Mesodermal cell (in vitro differentiated cells): ENCODE measurements around the gene GULP1.
A peak's percentile ranks its signal among the peaks of the same experiment; 100 is the strongest.

Experiments used
- H3K27ac ChIP-seq: 2 replicates; pipeline ENCODE4 v1.7.0; 2013; ENCODE audit warnings: mild to moderate bottlenecking, low read depth, low read length, moderate library complexity; ENCODE audit not compliant: severe bottlenecking
- H3K36me3 ChIP-seq: 2 replicates; pipeline ENCODE4 v1.7.1; 2013; ENCODE audit warnings: mild to moderate bottlenecking, low read length, moderate library complexity; ENCODE audit not compliant: control insufficient read depth, insufficient read depth
- H3K4me1 ChIP-seq: one replicate; pipeline ENCODE4 v1.7.1; 2013; ENCODE audit warnings: mild to moderate bottlenecking, low read length; ENCODE audit not compliant: insufficient read depth, control insufficient read depth, poor library complexity, severe bottlenecking
- H3K4me3 ChIP-seq: 2 replicates; pipeline ENCODE4 v1.7.0; 2013; ENCODE audit warnings: low read length, control low read depth, mild to moderate bottlenecking; ENCODE audit not compliant: insufficient read depth, poor library complexity, severe bottlenecking; ENCODE audit errors: extremely low read depth
- H3K9me3 ChIP-seq: 2 replicates; pipeline ENCODE4 v1.7.1; 2013; ENCODE audit warnings: mild to moderate bottlenecking, low read length, moderate library complexity; ENCODE audit not compliant: control insufficient read depth
- whole genome bisulfite sequencing, 2 experiments: methylation state at CpG; one replicate each; pipeline ENCODE4 v1.1.5; 2013; ENCODE audit warnings: missing lambda C conversion rate in 2 of 2; ENCODE audit not compliant: insufficient coverage in 2 of 2; 5-methylcytosine and 5-hydroxymethylcytosine counted together

The GULP1 gene

DNA sequence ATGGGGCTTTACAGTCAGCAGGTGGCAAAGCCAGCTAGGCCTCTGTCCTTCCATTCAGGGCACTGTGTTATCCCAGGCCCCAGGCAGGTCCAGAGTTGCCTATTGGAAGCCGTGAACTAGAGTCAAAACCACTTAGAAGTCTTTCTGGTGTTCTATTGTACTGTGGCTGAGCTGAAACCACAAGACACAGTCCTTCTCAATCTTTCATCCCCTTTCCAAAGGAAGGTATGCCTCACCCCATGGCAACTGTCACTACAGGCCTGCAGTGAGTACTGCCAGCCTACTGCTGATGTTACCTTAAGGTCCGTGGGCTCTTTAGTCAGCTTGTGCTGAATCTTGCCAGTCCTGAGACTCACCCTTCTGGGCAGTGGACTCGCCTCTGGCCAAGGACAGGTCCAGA, 181.6 kb downstream of the GULP1 start:
- Histone ChIP-seq H3K36me3 (no peaks in the 10 kb centered on the region), H3K4me3 (no peak overlapping the region), H3K4me1 (no peaks in the 10 kb centered on the region), H3K9me3 (peaks cover 10% of the 10 kb centered on the region), H3K27ac (no peak overlapping the region)
- WGBS, 2 experiments = 92 to 93% methylated on average over 2 to 3 of the region's 3 CpGs

DNA sequence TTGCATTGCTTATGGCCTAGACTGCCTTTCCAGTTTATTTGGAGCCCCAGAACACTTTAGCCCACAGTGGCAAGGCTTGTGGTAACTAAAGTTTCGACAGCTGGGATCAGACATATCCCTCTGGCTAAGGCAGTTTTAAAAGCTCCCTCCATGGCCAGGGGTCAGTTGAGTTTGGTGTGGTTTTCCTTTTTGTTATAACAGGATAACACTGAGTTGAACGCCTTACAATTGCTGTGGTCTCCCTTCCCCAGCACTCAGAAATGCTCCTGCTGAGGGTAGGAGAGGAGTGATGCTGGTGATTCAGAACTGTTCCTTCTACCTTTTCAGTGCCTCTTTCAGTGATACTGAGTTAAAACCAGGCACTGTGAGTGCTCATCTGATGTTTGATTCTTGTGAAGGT, 182.6 kb downstream of the GULP1 start:
- Histone ChIP-seq H3K9me3 (peaks cover 10% of the 10 kb centered on the region), H3K36me3 (no peaks in the 10 kb centered on the region), H3K4me1 (no peaks in the 10 kb centered on the region), H3K27ac (peak overlapping the region; percentile 16), H3K4me3 (no peak overlapping the region)
- WGBS, 2 experiments = 83% methylated on average over 2 of the region's 2 CpGs; no CpG with 5 or more reads in 1 of the 2 experiments

DNA sequence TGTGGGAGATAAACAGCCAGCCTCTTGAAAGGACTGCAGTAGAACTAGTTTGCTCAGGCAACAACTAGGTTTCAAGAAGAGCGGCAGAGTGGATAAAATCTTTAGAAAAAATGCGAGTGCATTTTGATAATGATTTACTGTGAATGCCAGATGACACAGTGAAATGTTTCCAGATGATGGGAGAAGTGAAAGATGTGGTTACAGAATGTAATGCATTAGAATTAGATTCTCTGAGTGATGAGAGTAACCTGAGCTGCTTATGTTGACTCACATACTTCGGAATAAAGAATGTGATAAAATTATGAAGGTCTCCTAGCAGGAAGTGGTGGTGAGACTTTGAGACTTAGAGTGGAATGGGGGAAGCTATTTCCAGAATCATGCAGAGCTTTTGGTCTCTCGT, 184.3 kb downstream of the GULP1 start:
- Histone ChIP-seq H3K36me3 (no peaks in the 10 kb centered on the region), H3K9me3 (no peaks in the 10 kb centered on the region), H3K4me3 (no peak overlapping the region), H3K4me1 (no peaks in the 10 kb centered on the region), H3K27ac (no peak overlapping the region)
- WGBS, 2 experiments = 95 to 97% methylated on average over 3 to 4 of the region's 4 CpGs

DNA sequence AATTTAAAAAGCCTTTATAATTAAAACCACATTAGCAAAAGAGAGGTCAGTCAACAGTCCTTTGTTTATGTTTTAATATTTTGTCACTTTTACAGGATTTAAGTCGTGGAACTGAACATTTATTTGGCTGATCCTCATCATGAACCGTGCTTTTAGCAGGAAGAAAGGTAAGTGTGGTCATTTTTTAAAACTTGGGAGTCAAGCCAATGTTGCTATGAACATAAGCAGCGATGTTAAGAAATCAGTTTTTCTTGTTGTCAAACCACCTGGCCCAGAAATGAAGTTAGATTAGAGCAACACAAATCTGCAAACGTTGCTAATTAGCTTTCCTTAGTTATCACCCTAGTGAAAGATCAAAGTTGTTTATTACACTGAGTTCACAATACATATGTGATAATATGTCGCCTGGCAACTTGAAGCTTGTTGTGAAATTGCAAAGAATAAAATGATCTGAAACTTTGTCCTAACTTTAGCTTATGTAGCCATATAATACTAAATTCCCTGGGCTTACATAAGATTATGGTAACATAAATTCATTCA, 186.0 kb downstream of the GULP1 start:
- 80 to 100% methylated on average over 1 to 3 of the region's 5 CpGs for WGBS, 2 experiments

DNA sequence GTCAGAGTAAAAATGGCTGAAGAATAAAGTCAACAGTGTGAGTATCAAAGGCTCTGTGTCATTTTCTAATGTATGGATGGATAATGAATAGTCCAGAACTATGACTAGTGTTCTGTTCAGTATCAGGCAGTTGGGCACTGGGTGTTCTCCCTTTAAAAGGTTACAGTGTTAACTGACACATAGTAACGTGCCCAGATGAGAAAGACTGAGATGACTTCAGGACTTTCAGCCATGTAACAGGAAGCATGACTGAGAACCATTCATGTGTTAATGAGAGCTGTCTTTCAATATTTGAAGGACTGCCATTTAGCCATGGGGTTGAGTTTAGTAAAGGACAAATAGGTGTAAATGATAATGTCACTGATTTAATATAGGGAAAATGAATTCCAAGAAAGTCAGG, 187.1 kb downstream of the GULP1 start:
- H3K9me3 ChIP-seq = no peaks in the 10 kb centered on the region
- H3K36me3 ChIP-seq = no peaks in the 10 kb centered on the region
- no peak overlapping the region for H3K4me3 ChIP-seq
- H3K4me1 ChIP-seq = no peaks in the 10 kb centered on the region
- WGBS, 2 experiments = 27 to 67% methylated on average over 1 of the region's 1 CpG
- no peak overlapping the region for H3K27ac ChIP-seq

More for the DNA sequence above, 186.0 kb downstream of the GULP1 start:
- Histone ChIP-seq H3K4me1 (no peaks in the 10 kb centered on the region), H3K36me3 (no peaks in the 10 kb centered on the region), H3K9me3 (no peaks in the 10 kb centered on the region), H3K4me3 (no peak overlapping the region), H3K27ac (no peak overlapping the region)

DNA sequence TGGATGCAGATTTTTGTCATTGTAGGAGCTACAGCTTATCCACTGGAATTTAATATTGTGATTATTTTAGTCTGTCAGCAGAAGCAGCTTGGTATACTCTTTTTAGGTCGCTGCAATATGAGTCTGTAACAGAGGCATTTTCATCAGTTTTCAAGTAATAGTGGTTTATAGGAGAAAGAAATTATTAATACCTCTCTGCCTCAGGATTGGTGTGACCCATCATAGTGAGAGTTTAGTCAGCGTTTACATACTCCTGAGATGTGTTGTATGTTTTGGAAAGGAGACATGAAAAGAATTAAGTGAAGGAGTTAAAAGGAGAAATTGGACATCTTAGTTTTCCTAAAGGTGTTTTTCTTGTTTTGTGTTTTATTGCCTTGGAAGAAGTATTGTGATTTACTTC, 189.8 kb downstream of the GULP1 start:
- H3K36me3 ChIP-seq = no peaks in the 10 kb centered on the region
- H3K4me1 ChIP-seq = no peaks in the 10 kb centered on the region
- 100% methylated on average over 1 to 2 of the region's 2 CpGs for WGBS, 2 experiments

DNA sequence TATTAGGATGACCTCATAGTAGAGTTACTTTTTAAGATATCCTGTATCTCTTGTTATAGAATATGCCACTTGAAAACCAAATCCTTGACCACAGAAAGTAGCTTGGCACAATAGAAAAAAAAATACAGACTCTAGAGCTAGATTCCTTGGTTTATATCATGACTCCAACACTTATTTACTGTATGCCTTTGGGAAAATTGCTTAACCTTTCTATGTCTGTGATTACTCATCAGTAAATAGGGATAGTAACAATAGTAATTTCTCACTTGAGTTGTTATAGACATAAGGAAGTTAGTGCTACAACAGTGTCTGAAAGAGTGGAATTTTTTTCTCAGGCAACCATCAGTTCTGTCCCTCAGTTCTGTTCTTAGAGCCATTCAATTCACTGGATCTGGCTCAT, 193.8 kb downstream of the GULP1 start:
- H3K9me3 ChIP-seq = no peaks in the 10 kb centered on the region
- no peak overlapping the region for H3K27ac ChIP-seq
- no peak overlapping the region for H3K4me3 ChIP-seq
- peaks cover 5% of the 10 kb centered on the region for H3K36me3 ChIP-seq
- H3K4me1 ChIP-seq = no peaks in the 10 kb centered on the region

More for the DNA sequence above, 189.8 kb downstream of the GULP1 start:
- H3K9me3 ChIP-seq = no peaks in the 10 kb centered on the region
- H3K27ac ChIP-seq = no peak overlapping the region
- no peak overlapping the region for H3K4me3 ChIP-seq

DNA sequence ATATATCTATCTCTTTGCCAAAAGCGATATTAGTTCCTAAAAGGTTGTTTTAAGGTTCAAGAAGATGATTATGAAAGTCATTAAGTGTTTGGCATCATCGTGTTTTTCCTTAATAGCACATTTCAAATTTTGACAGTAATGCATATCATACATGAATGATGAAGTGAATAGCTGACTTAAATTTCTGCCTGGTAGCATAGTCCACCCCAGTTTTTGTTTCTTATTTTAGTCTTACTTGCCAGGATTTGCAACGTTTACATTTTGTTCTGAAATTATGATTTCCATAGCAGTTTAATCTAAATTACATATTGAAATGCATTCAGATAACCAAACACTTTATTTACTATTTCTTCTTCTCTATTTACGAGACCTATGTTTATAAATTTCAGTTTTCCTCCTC, 201.1 kb downstream of the GULP1 start:
- Histone ChIP-seq H3K9me3 (no peaks in the 10 kb centered on the region), H3K27ac (no peak overlapping the region), H3K4me1 (peaks cover 35% of the 10 kb centered on the region), H3K36me3 (peaks cover 10% of the 10 kb centered on the region), H3K4me3 (no peak overlapping the region)
- WGBS, 2 experiments = 100% methylated on average over 1 of the region's 4 CpGs; no CpG with 5 or more reads in 1 of the 2 experiments

DNA sequence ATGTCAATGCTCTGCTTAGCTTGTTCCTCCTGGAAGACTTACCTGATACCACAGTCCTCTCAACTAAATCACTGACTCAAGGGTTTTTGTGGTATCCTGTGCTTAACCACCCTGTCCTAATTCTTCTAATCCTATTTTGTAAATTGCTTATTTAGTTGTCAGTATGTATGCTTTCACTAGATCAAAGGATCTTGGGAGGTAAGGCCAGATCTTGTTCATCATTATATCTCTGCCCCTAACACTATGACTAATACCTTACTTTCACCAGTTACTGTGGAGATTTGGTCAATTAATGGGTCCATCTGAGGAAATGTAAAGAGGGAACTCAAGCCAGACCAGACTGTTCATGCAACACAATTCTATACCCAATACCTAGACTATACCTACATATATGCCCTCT, 203.2 kb downstream of the GULP1 start:
- H3K4me1 ChIP-seq = peaks cover 41% of the 10 kb centered on the region
- H3K27ac ChIP-seq = peak overlapping the region; percentile 90
- no peaks in the 10 kb centered on the region for H3K9me3 ChIP-seq
- H3K36me3 ChIP-seq = peaks cover 13% of the 10 kb centered on the region
- no peak overlapping the region for H3K4me3 ChIP-seq

DNA sequence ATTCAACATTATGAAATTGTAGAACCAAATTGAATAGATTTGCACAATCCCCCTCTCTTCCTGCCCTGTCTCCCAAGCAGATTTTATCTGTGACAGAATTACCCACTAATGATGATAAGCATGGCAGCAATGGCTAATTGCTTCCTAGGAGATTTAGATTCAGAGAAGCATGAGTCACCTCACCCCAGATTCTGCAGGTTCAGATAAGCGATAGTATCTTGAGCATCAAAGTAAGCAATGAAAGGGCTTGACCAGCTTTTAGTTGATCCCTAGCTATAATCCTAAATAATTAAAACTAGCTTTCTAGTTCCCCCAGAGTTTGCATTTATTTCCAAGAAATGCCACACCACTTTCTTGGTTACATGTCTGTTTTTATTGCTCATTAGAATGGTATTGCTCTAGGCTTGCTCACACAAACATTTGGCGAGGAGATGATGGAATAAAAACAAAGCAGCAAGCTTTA, 204.3 kb downstream of the GULP1 start:
- Histone ChIP-seq H3K9me3 (no peaks in the 10 kb centered on the region), H3K4me1 (peaks cover 41% of the 10 kb centered on the region), H3K27ac (peak overlapping the region; percentile 90), H3K36me3 (peaks cover 19% of the 10 kb centered on the region), H3K4me3 (no peak overlapping the region)
- 50% methylated on average over 1 of the region's 2 CpGs; no CpG with 5 or more reads in 1 of the 2 experiments for WGBS, 2 experiments

DNA sequence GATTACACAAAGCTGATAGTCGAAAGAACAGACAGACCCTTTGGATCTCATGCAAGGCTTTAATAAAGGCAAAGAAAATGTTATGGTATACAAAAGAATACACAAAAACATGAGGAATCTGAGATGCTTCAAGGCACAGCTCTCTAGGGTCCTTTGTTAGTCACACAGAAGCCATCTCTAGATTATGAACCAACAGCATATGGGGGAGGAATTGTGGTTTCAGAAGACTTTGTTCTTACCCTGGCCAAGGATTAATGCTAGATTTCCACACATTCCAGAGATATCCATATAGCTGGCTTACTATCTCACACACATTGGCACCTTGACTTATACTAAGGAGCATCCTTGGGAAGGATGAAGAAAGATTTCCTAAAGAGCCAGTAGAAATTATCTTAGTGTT, 206.1 kb downstream of the GULP1 start:
- Histone ChIP-seq H3K4me3 (no peak overlapping the region), H3K36me3 (peaks cover 23% of the 10 kb centered on the region), H3K4me1 (peaks cover 41% of the 10 kb centered on the region), H3K27ac (no peak overlapping the region), H3K9me3 (no peaks in the 10 kb centered on the region)
- no CpG with 5 or more reads among the region's 1 CpG for WGBS, 2 experiments
